NB4 (cell line): ENCODE measurements around the gene ATG2B.

Experiments used
- POLR2A ChIP-seq: IDR thresholded peaks from 2 replicates; pipeline ENCODE4 v1.6.1; 2011; ENCODE audit warnings: mild to moderate bottlenecking; ENCODE audit not compliant: insufficient read length; ENCODE audit errors: extremely low read depth
- TF ChIP-seq, protein P1 (sequence below): IDR thresholded peaks from one replicate; pipeline ENCODE4 v1.5.1; 2012; ENCODE audit warnings: low read depth, low read length

- TF ChIP-seq, protein P1, sequence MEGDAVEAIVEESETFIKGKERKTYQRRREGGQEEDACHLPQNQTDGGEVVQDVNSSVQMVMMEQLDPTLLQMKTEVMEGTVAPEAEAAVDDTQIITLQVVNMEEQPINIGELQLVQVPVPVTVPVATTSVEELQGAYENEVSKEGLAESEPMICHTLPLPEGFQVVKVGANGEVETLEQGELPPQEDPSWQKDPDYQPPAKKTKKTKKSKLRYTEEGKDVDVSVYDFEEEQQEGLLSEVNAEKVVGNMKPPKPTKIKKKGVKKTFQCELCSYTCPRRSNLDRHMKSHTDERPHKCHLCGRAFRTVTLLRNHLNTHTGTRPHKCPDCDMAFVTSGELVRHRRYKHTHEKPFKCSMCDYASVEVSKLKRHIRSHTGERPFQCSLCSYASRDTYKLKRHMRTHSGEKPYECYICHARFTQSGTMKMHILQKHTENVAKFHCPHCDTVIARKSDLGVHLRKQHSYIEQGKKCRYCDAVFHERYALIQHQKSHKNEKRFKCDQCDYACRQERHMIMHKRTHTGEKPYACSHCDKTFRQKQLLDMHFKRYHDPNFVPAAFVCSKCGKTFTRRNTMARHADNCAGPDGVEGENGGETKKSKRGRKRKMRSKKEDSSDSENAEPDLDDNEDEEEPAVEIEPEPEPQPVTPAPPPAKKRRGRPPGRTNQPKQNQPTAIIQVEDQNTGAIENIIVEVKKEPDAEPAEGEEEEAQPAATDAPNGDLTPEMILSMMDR, result no peak
- TF ChIP-seq POLR2A, result no peak
These were observed 111.4 kb downstream of the ATG2B start for GRCh38 chr14:96251656-96252155.
